DMS53 treated with DMSO at 0.1 percent for 48 hours (cell line): ENCODE results near the gene ZMYND19.
A peak's percentile ranks its signal among the peaks of the same experiment; 100 is the strongest.
"Not testable (repeated sequence)": the region's sequence is repeated elsewhere in the genome, so short reads cannot be mapped to it uniquely, and the experiment has no call there.

Source experiments
- DNase-seq: peaks from one replicate; lab custom pipeline; 2025; ENCODE audit not compliant: unreplicated experiment; lab: John Stamatoyannopoulos, UW

The ZMYND19 gene

DNA sequence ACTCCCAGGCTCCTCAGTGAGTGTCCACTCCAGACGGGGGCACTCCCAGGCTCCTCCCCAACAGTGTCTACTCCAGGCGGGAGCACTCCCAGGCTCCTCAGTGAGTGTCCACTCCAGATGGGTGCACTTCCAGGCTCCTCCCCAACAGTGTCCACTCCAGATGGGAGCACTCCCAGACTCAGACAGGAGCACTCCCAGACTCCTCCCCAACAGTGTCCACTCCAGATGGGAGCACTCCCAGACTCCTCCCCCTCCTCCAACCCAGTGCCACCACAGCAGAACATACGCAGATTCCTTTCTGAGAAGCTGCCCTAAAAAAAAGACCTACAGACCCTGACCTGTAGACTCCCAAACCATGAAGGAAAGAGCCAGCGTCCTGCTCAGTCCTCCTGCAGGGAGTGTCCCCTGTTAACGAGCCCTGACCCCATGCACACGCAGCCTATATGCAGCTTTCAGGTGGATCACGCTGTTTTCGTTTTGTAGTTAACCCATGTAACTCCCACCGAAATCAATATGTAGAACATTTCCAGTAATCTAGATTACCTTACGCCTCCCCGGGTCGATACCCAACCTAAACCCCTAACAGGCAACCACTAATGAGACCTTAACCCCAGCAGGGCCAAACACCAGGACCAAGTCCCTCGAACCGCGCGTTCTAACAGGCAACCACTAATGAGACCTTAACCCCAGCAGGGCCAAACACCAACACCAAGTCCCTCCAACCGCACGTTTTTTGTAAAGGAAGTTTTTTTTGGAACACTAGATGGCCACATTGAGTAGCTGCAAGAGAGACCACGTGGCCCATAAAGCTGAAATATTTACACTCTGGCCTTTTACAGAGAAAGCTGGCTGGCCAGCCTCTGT, 55.8 kb downstream of the ZMYND19 start:
- DNase-seq = peak; percentile 71

DNA sequence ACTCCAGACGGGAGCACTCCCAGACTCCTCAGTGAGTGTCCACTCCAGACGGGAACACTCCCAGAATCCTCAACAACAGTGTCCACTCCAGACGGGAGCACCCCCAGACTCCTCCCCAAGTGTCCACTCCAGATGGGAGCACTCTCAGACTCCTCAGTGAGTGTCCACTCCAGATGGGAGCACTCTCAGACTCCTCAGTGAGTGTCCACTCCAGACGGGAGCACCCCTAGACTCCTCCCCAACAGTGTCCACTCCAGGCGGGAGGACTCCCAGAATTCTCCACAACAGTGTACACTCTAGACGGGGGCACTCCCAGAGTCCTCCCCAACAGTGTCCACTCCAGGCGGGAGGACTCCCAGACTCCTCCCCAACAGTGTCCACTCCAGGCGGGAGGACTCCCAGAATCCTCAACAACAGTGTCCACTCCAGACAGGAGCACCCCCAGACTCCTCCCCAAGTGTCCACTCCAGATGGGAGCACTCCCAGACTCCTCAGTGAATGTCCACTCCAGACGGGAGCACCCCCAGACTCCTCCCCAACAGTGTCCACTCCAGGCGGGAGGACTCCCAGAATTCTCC, 57.3 kb downstream of the ZMYND19 start:
- not testable (repeated sequence) for DNase-seq
